GM19035 (cell line): ENCODE data around the gene ACTR3.

Experiments used
- ATAC-seq: cut with Tn5 transposase; IDR thresholded peaks from one replicate; pipeline ENCODE4 v1.9.1; 2021; ENCODE audit not compliant: unreplicated experiment

The ACTR3 gene

GRCh38 chr2:113964436-113964835 is 74.5 kb downstream of the ACTR3 start:
- no peak for ATAC-seq

- ATAC-seq = no peak
Observed at GRCh38 chr2:113965228-113965627, 75.3 kb downstream of the ACTR3 start.

DNA sequence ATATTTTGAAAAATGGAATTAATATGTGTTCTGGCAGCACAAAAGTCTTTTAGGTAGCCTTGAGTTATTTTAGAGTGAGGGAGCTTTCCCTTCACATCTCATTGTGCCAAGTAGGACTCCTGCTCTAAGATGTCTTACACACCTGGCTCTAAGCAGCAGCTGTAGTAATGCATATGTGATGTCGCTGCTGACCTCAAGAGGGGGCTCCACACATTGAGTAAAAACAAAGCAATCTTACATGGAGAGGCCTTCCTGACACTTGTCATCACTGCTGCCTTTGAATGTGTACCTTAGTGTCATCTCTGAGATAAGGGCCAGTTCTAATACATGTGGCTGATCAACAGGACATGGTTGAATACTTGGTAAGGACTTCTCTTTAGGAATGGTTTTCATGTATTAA is 75.8 kb downstream of the ACTR3 start:
- ATAC-seq = peak; percentile 80

DNA sequence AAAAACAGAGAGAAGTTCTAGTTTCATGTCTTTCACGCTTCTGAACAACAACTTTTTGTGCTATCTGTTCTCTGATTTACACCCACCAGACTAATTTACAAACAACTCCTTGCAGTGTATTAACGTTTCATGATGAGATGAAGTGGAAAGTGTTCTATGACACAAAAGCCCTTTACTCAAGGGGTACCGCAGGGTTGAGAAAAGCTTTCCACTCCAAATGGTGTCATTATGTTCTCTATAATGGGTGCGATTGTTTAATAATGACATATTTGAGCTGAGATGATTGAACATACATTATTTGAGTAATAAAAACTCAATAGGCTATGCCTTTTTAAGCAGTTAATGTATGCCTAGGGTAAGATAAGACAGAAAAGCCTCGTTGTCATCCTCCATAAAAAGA is 76.3 kb downstream of the ACTR3 start:
- no peak for ATAC-seq

- no peak for ATAC-seq
Observed at GRCh38 chr2:113966832-113967231, 76.9 kb downstream of the ACTR3 start.

GRCh38 chr2:113967272-113967671 is 77.4 kb downstream of the ACTR3 start:
- ATAC-seq = no peak

DNA sequence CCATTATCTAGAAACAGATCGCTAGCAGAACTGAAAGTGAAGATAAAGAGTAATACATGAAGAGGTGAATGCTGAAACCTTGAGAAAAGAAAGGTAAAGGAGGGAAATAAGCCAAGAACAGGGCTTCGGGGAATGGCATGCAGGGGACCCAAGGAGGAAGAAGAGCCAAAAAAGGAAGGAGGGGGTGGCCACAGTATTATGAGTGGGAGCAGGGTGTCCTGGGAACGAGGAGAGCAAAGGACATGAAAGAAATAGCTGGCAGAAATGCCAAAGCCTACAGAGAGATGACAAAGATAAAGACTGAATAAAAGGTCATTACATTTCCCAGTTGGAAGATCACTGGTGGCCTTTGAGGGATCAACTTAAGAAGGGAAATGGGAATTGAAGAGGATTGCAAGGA is 82.9 kb downstream of the ACTR3 start:
- no peak for ATAC-seq

- ATAC-seq = no peak
Observed at GRCh38 chr2:113973810-113974209, 83.9 kb downstream of the ACTR3 start.

DNA sequence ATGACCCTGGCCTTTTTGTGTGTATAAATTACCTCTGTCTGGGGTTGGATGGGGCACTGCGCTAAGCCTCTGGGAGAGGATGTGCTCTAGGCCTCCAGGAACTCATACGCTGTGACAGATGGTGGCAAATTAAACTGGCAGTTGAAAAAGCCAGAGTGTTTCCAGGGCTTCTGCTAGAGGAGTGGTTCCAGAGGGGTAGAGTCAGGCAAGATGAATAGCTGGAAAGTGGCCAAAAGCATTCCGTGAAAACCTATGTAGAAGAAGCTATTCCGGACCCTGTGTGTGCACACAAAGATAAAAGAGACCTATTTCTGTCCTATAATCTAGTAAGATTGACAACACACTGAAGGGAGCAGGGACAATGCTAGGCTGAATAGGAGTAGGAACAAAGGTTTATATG is 84.8 kb downstream of the ACTR3 start:
- ATAC-seq = no peak

GRCh38 chr2:113976277-113976928 is 86.5 kb downstream of the ACTR3 start:
- ATAC-seq = no peak

GRCh38 chr2:113977060-113977659 is 87.3 kb downstream of the ACTR3 start:
- ATAC-seq = no peak

GRCh38 chr2:113977660-113978523 is 88.0 kb downstream of the ACTR3 start:
- no peak for ATAC-seq

- no peak for ATAC-seq
Observed at GRCh38 chr2:113978524-113979190, 88.8 kb downstream of the ACTR3 start.

DNA sequence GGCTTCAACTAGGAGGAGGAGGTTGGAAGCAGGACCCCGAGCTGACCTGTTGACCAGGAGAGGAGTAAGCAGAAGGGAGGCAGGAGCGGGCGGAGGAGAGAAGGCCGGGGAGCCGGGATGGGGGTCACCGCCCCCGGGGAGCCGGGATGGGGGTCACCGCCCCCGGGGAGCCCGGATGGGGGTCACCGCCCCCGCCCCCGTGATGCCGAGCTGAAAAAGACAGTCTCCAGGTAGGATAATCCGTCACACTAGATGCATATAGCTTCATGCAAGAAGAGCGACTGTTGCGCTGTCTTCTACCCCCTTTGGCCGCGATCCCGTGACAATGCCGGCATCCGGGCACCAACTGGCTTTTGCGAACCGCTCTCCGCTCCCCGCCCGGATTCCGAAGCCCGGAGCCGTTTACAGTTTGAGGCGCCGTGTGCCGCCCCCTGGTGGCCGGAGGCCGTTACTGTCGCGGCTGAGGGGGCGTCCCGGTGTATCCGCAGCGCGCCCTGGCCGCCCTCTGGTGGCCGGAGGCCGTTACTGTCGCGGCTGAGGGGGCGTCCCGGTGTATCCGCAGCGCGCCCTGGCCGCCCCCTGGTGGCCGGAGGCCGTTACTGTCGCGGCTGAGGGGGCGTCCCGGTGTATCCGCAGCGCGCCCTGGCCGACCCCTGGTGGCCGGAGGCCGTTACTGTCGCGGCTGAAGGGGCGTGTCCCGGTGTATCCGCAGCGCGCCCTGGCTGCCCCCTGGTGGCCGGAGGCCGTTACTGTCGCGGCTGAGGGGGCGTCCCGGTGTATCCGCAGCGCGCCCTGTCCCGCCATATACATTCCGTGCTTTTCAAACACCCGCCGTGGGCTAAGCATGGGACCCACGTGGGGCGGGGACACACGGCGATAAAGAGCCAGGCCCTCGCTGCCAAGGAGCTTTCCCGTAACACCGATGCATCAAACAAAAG is 89.6 kb downstream of the ACTR3 start:
- no peak for ATAC-seq

DNA sequence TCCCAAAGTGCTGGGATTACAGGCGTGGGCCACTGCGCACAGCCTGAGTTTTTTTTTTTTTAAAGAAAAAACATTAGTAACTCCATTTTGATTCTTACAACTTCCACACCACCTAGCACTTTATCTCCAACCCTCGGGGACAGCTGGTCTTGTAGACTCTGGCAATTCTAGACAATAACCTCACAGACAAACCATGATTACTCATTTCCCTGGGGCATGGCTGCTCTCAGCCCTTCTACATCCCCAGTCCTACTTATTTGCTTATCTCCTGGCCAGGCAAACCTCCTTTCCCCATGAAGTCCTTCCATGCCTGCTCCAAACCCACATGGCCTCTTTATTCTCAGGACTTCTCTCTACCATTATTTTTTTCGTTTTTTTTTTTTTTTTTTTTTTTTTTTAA is 91.1 kb downstream of the ACTR3 start:
- no peak for ATAC-seq

- no peak for ATAC-seq
Observed at GRCh38 chr2:113981404-113982134, 91.7 kb downstream of the ACTR3 start.

DNA sequence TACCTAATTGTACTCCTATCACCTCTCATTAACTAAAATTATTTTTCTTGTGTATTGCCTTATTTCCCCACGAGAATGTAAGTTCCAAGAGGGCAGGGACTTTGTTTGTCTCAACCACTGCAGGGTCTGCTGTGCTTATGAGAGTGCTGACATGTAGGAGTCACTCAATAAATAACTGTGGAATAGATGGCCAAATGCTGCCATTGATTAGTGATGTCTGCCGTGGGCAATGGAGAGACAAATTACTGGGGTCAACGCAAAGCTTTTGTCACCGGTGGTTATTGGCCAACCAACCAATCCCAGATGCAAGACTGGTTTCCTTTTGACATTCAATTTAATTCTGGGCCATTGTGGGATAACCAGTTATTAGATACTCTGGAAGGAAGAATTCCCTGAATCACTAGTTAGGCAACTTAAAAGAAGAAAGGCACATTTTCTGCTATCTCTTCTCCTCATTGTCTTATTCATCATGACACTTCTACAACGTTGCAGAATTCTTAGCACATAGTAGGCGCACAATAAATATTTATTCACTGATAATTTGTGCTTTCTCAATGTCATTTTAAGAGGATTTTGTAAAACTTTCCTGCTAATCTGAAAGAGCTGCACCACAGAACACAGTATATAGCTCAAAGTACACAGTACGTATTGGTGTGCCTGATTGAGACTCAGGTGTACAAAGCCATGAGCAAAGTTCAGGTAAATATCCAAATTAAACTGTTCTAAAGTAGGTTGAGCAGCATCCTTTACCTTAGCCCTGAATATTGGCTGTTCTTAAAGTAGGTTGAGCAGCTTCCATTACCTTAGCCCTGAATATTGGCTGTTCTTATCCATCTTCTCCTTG is 95.9 kb downstream of the ACTR3 start:
- ATAC-seq = no peak

- no peak for ATAC-seq
Observed at GRCh38 chr2:113986762-113987290, 96.9 kb downstream of the ACTR3 start.

- ATAC-seq = no peak
Observed at GRCh38 chr2:113992090-113992489, 102.2 kb downstream of the ACTR3 start.
